Keratinocyte (primary cell): Measurements from ENCODE around the gene LTBP3. TPM values are rescaled to one million over a fixed set of nuclear protein-coding genes. Genes with fewer than 3 reads are reported as not detected.

ENCODE experiments used
- DNase-seq: peaks from one replicate; pipeline ENCODE4 v3.0.0-alpha.2; 2011; ENCODE audit warnings: low read depth, missing footprints, low spot score
- FAIRE-seq: peaks from 2 replicates; lab custom pipeline; 2011; peaks lifted over from hg19 to GRCh38; lab: Jason Lieb, UNC
- H2AFZ ChIP-seq: 2 replicates; pipeline ENCODE4 v1.6.0; 2012; ENCODE audit warnings: low read length, control low read depth, inconsistent platforms; ENCODE audit not compliant: control insufficient read depth
- H3K27ac ChIP-seq: 2 replicates; pipeline ENCODE4 v1.5.1; 2011; ENCODE audit warnings: low read length; ENCODE audit not compliant: control insufficient read depth, insufficient read depth
- H3K27me3 ChIP-seq: 3 replicates; pipeline ENCODE4 v1.6.0; 2011; ENCODE audit warnings: low read length; ENCODE audit not compliant: control insufficient read depth, insufficient read depth; ENCODE audit errors: extremely low read depth
- H3K36me3 ChIP-seq, 2 experiments: 2 replicates in 1 of 2; 3 replicates in 1 of 2; pipeline ENCODE4 v1.5.1; 2011; ENCODE audit warnings: low read length in 2 of 2, mild to moderate bottlenecking in 1 of 2; ENCODE audit not compliant: control insufficient read depth in 2 of 2, insufficient read depth in 2 of 2; ENCODE audit errors: extremely low read depth in 1 of 2
- H3K4me1 ChIP-seq: 3 replicates; pipeline ENCODE4 v1.5.1; 2011; ENCODE audit warnings: low read length; ENCODE audit not compliant: control insufficient read depth, insufficient read depth; ENCODE audit errors: extremely low read depth
- H3K4me2 ChIP-seq: 3 replicates; pipeline ENCODE4 v1.6.0; 2011; ENCODE audit warnings: low read depth, low read length; ENCODE audit not compliant: control insufficient read depth, insufficient read depth; ENCODE audit errors: extremely low read depth
- H3K4me3 ChIP-seq, 3 experiments: fragments of 200-600 bp in 1 of 3; sonication (generic) in 1 of 3; 2 replicates in 2 of 3; 3 replicates in 1 of 3; pipeline ENCODE4 v1.5.1; 2011 to 2016; ENCODE audit warnings: low read length in 3 of 3, mild to moderate bottlenecking in 3 of 3, control low read depth in 2 of 3, inconsistent platforms in 1 of 3, low read depth in 1 of 3, mixed read lengths in 1 of 3, mixed run types in 1 of 3, moderate library complexity in 1 of 3; ENCODE audit not compliant: control insufficient read depth in 2 of 3, insufficient read depth in 2 of 3; ENCODE audit errors: extremely low read depth in 1 of 3
- H3K79me2 ChIP-seq: 2 replicates; pipeline ENCODE4 v1.6.0; 2012; ENCODE audit warnings: low read length; ENCODE audit not compliant: control insufficient read depth, insufficient read depth
- H3K9ac ChIP-seq: 3 replicates; pipeline ENCODE4 v1.6.0; 2011; ENCODE audit warnings: low read length; ENCODE audit not compliant: control insufficient read depth, insufficient read depth; ENCODE audit errors: extremely low read depth
- H3K9me1 ChIP-seq: 3 replicates; pipeline ENCODE4 v1.6.0; 2011; ENCODE audit warnings: low read length; ENCODE audit not compliant: control insufficient read depth, insufficient read depth; ENCODE audit errors: extremely low read depth
- H3K9me3 ChIP-seq: 2 replicates; pipeline ENCODE4 v1.5.1; 2012; ENCODE audit warnings: low read depth, low read length; ENCODE audit not compliant: control insufficient read depth
- H4K20me1 ChIP-seq: 3 replicates; pipeline ENCODE4 v1.6.0; 2011; ENCODE audit warnings: low read length; ENCODE audit not compliant: control insufficient read depth, insufficient read depth; ENCODE audit errors: extremely low read depth
- CTCF ChIP-seq, 3 experiments: IDR thresholded peaks in 1 of 3; conservative IDR thresholded peaks in 1 of 3; optimal IDR thresholded peaks in 1 of 3; 2 replicates in 2 of 3; 3 replicates in 1 of 3; pipeline versions ENCODE3 to v1.5.1; 2011; ENCODE audit warnings: low read length in 3 of 3, mild to moderate bottlenecking in 3 of 3, moderate library complexity in 2 of 3, control low read depth in 1 of 3, inconsistent platforms in 1 of 3; ENCODE audit not compliant: insufficient read depth in 2 of 3; ENCODE audit errors: extremely low read depth in 1 of 3
- EZH2 ChIP-seq: IDR thresholded peaks from one replicate; pipeline ENCODE4 v1.6.1; 2012; ENCODE audit warnings: inconsistent platforms, mild to moderate bottlenecking, low read length, moderate library complexity
- dilution Hi-C: fragments of 300-500 bp; cut with MboI; formaldehyde crosslinking; loops from one replicate; pipeline ENCODE4 v1.7.0; 2020; ENCODE audit warnings: low sequenced_read_pairs; ENCODE audit not compliant: extremely low pct_ligation_motif_present
- polyA plus RNA-seq, 5 experiments: library from polyadenylated mRNA; depleted of rRNA in 3 of 5; stranded (reverse) in 3 of 5; stranded (forward) in 1 of 5; unstranded in 1 of 5; fragments of >200 nt; gene quantifications; 1 replicate in 1 of 5; 2 replicates in 3 of 5; 3 replicates in 1 of 5; pipeline versions ENCODE4 v1.2.1 to v1.2.3, GENCODE V29; 2011 to 2012; ENCODE audit warnings: missing spikeins in 2 of 5, low read depth in 1 of 5, low replicate concordance in 1 of 5

The LTBP3 gene
- polyA plus RNA-seq, 1 donor (not counting 4 experiments of a cell fraction or from before 2014, with no cell fraction given) = 9.1 TPM

- no peak for DNase-seq
- TF ChIP-seq CTCF (optimal IDR thresholded peaks at IDR 0.05 in 1 of 3, IDR thresholded peaks at IDR 0.05 in 1 of 3, conservative IDR thresholded peaks at IDR 0.05 in 1 of 3; ENCODE audit: extremely low read depth in 1 of 3, insufficient read depth in 2 of 3, low read length in 3 of 3) (no peak), EZH2 (no peak)
- no peak overlapping the region for H3K4me2 ChIP-seq
- H3K79me2 ChIP-seq = no peaks in the 10 kb centered on the region
- FAIRE-seq = no peak
- H3K27me3 ChIP-seq = no peaks in the 10 kb centered on the region
- no peak overlapping the region for H3K9ac ChIP-seq
- no peak overlapping the region for H3K4me3 ChIP-seq
- H3K36me3 ChIP-seq = peaks cover 6 to 14% of the 10 kb centered on the region in 2 experiments
- H3K9me1 ChIP-seq = no peaks in the 10 kb centered on the region
- peaks cover 3% of the 10 kb centered on the region for H4K20me1 ChIP-seq
- H2AFZ ChIP-seq = no peak overlapping the region
- H3K9me3 ChIP-seq = no peaks in the 10 kb centered on the region
- H3K27ac ChIP-seq = no peak overlapping the region
- H3K4me1 ChIP-seq = peaks cover 14% of the 10 kb centered on the region
- dilution Hi-C loops = no loop called here
Observed at GRCh38 chr11:65537620-65538231, 20.4 kb downstream of the LTBP3 start.

GRCh38 chr11:65537296-65537597 lies 20.9 kb downstream of the LTBP3 start:
- Histone ChIP-seq H3K9ac (no peak overlapping the region), H3K4me3 (no peak overlapping the region), H3K36me3 (peaks cover 6 to 18% of the 10 kb centered on the region in 2 experiments), H3K4me2 (no peak overlapping the region), H2AFZ (no peak overlapping the region), H3K9me1 (no peaks in the 10 kb centered on the region), H3K9me3 (no peaks in the 10 kb centered on the region), H3K27me3 (no peaks in the 10 kb centered on the region), H3K27ac (no peak overlapping the region), H3K79me2 (no peaks in the 10 kb centered on the region), H4K20me1 (peaks cover 3% of the 10 kb centered on the region), H3K4me1 (peaks cover 14% of the 10 kb centered on the region)
- dilution Hi-C loops = no loop called here
- no peak for FAIRE-seq
- TF ChIP-seq CTCF (optimal IDR thresholded peaks at IDR 0.05 in 1 of 3, IDR thresholded peaks at IDR 0.05 in 1 of 3, conservative IDR thresholded peaks at IDR 0.05 in 1 of 3; ENCODE audit: extremely low read depth in 1 of 3, insufficient read depth in 2 of 3, low read length in 3 of 3) (no peak), EZH2 (no peak)
- no peak for DNase-seq
